ENCODE results near the gene STAC3. TPM values are rescaled to one million over a fixed set of nuclear protein-coding genes. Genes with fewer than 3 reads are reported as not detected.

STAC3 gene
- total and polyA plus RNA-seq, 2 donors, result 1.1 to 13.5 TPM

GRCh38 chr12:57218030-57218853, 32.7 kb downstream of the STAC3 start:
- Histone ChIP-seq H3K4me1 (ENCODE audit: insufficient read depth) (no peaks in the 10 kb centered on the region), H3K4me3 (ENCODE audit: low read depth, low read length) (no peak overlapping the region), H3K27ac (ENCODE audit: low read depth) (no peak overlapping the region), H3K36me3 (ENCODE audit: insufficient read depth) (no peaks in the 10 kb centered on the region)
- WGBS, result 82% methylated on average over 5 of the region's 5 CpGs
- DNase-seq (ENCODE audit: extremely low spot score), result no peak

- Histone ChIP-seq H3K4me3 (ENCODE audit: low read depth, low read length) (peak overlapping the region; percentile 40), H3K36me3 (ENCODE audit: insufficient read depth) (no peaks in the 10 kb centered on the region), H3K27ac (ENCODE audit: low read depth) (no peak overlapping the region), H3K4me1 (ENCODE audit: insufficient read depth) (peaks cover 2% of the 10 kb centered on the region)
- DNase-seq (ENCODE audit: extremely low spot score), result no peak
- 3% methylated on average over 63 of the region's 63 CpGs for WGBS
Observed at GRCh38 chr12:57216921-57217879, 33.8 kb downstream of the STAC3 start.

GRCh38 chr12:57216014-57216911, 34.7 kb downstream of the STAC3 start, which contains the start of gene NXPH4:
Gene NXPH4, plus strand, starts transcription at chr12:57216794. Its CDS starts 176 bp downstream, at chr12:57216970.
- H3K4me3 ChIP-seq (ENCODE audit: low read depth, low read length), result peak within 1 kb of the TSS; percentile 40
- WGBS, result under 1% methylated on average over 102 of the region's 102 CpGs
- H3K27ac ChIP-seq (ENCODE audit: low read depth), result no peak within 1 kb of the TSS
- peaks cover 2% of the 10 kb centered on the region for H3K4me1 ChIP-seq (ENCODE audit: insufficient read depth)
- DNase-seq (ENCODE audit: extremely low spot score), result no peak
- no peaks in the 10 kb centered on the region for H3K36me3 ChIP-seq (ENCODE audit: insufficient read depth)

- no peak overlapping the region for H3K4me3 ChIP-seq (ENCODE audit: low read depth, low read length)
Observed at GRCh38 chr12:57215668-57216013, 35.3 kb downstream of the STAC3 start.

GRCh38 chr12:57215065-57215464, 35.9 kb downstream of the STAC3 start:
- no peak for DNase-seq (ENCODE audit: extremely low spot score)
- Histone ChIP-seq H3K4me1 (ENCODE audit: insufficient read depth) (peaks cover 2% of the 10 kb centered on the region), H3K36me3 (ENCODE audit: insufficient read depth) (no peaks in the 10 kb centered on the region), H3K27ac (ENCODE audit: low read depth) (no peak overlapping the region), H3K4me3 (ENCODE audit: low read depth, low read length) (no peak overlapping the region)
- WGBS, result 29% methylated on average over 11 of the region's 11 CpGs

More at GRCh38 chr12:57215668-57216013, 35.3 kb downstream of the STAC3 start:
- 18% methylated on average over 7 of the region's 7 CpGs for WGBS
- Histone ChIP-seq H3K27ac (ENCODE audit: low read depth) (no peak overlapping the region), H3K36me3 (ENCODE audit: insufficient read depth) (no peaks in the 10 kb centered on the region), H3K4me1 (ENCODE audit: insufficient read depth) (peaks cover 2% of the 10 kb centered on the region)
- no peak for DNase-seq (ENCODE audit: extremely low spot score)

- no peak overlapping the region for H3K27ac ChIP-seq (ENCODE audit: low read depth)
- WGBS, result 3% methylated on average over 14 of the region's 14 CpGs
- no peaks in the 10 kb centered on the region for H3K36me3 ChIP-seq (ENCODE audit: insufficient read depth)
- H3K4me3 ChIP-seq (ENCODE audit: low read depth, low read length), result no peak overlapping the region
- DNase-seq (ENCODE audit: extremely low spot score), result no peak
- H3K4me1 ChIP-seq (ENCODE audit: insufficient read depth), result peaks cover 2% of the 10 kb centered on the region
Observed at GRCh38 chr12:57214398-57214781, 36.6 kb downstream of the STAC3 start.

- 65% methylated on average over 4 of the region's 4 CpGs for WGBS
- DNase-seq (ENCODE audit: extremely low spot score), result no peak
- Histone ChIP-seq H3K4me3 (ENCODE audit: low read depth, low read length) (no peak overlapping the region), H3K36me3 (ENCODE audit: insufficient read depth) (no peaks in the 10 kb centered on the region), H3K27ac (ENCODE audit: low read depth) (no peak overlapping the region), H3K4me1 (ENCODE audit: insufficient read depth) (peaks cover 2% of the 10 kb centered on the region)
Observed at GRCh38 chr12:57213763-57214397, 37.1 kb downstream of the STAC3 start.

GRCh38 chr12:57213058-57213715, 37.8 kb downstream of the STAC3 start:
- H3K4me3 ChIP-seq (ENCODE audit: low read depth, low read length), result no peak overlapping the region
- no peak overlapping the region for H3K27ac ChIP-seq (ENCODE audit: low read depth)
- H3K4me1 ChIP-seq (ENCODE audit: insufficient read depth), result peaks cover 2% of the 10 kb centered on the region

GRCh38 chr12:57212701-57213057, 38.3 kb downstream of the STAC3 start:
- no peak for DNase-seq (ENCODE audit: extremely low spot score)
- WGBS, result 73% methylated on average over 7 of the region's 7 CpGs
- H3K36me3 ChIP-seq (ENCODE audit: insufficient read depth), result no peaks in the 10 kb centered on the region
- no peak overlapping the region for H3K4me3 ChIP-seq (ENCODE audit: low read depth, low read length)
- peaks cover 2% of the 10 kb centered on the region for H3K4me1 ChIP-seq (ENCODE audit: insufficient read depth)
- H3K27ac ChIP-seq (ENCODE audit: low read depth), result no peak overlapping the region

More at GRCh38 chr12:57213058-57213715, 37.8 kb downstream of the STAC3 start:
- 11% methylated on average over 16 of the region's 16 CpGs for WGBS
- peak; percentile 70 for DNase-seq (ENCODE audit: extremely low spot score)
- H3K36me3 ChIP-seq (ENCODE audit: insufficient read depth), result no peaks in the 10 kb centered on the region

- Histone ChIP-seq H3K4me3 (ENCODE audit: low read depth, low read length) (no peak overlapping the region), H3K4me1 (ENCODE audit: insufficient read depth) (peaks cover 2% of the 10 kb centered on the region), H3K27ac (ENCODE audit: low read depth) (no peak overlapping the region), H3K36me3 (ENCODE audit: insufficient read depth) (no peaks in the 10 kb centered on the region)
- WGBS, result 79% methylated on average over 27 of the region's 27 CpGs
- DNase-seq (ENCODE audit: extremely low spot score), result no peak
Observed at GRCh38 chr12:57211791-57212700, 38.9 kb downstream of the STAC3 start.

GRCh38 chr12:57210926-57211692, 39.9 kb downstream of the STAC3 start:
- Histone ChIP-seq H3K36me3 (ENCODE audit: insufficient read depth) (no peaks in the 10 kb centered on the region), H3K4me3 (ENCODE audit: low read depth, low read length) (no peak overlapping the region), H3K4me1 (ENCODE audit: insufficient read depth) (peaks cover 2% of the 10 kb centered on the region), H3K27ac (ENCODE audit: low read depth) (no peak overlapping the region)
- DNase-seq (ENCODE audit: extremely low spot score), result no peak
- WGBS, result 81% methylated on average over 16 of the region's 16 CpGs

Measured in urinary bladder (tissue), 4 donors.